NB4 (cell line): ENCODE data around the gene BCAS3.

Experiments
- DNase-seq: peaks from one replicate; pipeline ENCODE4 v3.0.0; 2010; ENCODE audit warnings: low read depth
- H3K4me3 ChIP-seq: one replicate; pipeline ENCODE4 v1.5.1; 2011; ENCODE audit warnings: mild to moderate bottlenecking, low read depth, low read length, moderate library complexity
- CTCF ChIP-seq: IDR thresholded peaks from one replicate; pipeline ENCODE4 v1.5.1; 2012; ENCODE audit warnings: low read depth, low read length
- MAX ChIP-seq: IDR thresholded peaks from 2 replicates; pipeline ENCODE4 v1.6.1; 2011; ENCODE audit warnings: low read depth, low read length
- MYC ChIP-seq: IDR thresholded peaks from 2 replicates; pipeline ENCODE4 v1.6.1; 2011; ENCODE audit warnings: low read depth, low read length
- POLR2A ChIP-seq: IDR thresholded peaks from 2 replicates; pipeline ENCODE4 v1.6.1; 2011; ENCODE audit warnings: mild to moderate bottlenecking; ENCODE audit not compliant: insufficient read length; ENCODE audit errors: extremely low read depth

Gene BCAS3

GRCh38 chr17:60900688-60901087, 223.0 kb downstream of the BCAS3 start:
- TF ChIP-seq CTCF (no peak), MYC (no peak), POLR2A (no peak), MAX (no peak)
- DNase-seq: no peak
- no peak overlapping the region for H3K4me3 ChIP-seq

DNA sequence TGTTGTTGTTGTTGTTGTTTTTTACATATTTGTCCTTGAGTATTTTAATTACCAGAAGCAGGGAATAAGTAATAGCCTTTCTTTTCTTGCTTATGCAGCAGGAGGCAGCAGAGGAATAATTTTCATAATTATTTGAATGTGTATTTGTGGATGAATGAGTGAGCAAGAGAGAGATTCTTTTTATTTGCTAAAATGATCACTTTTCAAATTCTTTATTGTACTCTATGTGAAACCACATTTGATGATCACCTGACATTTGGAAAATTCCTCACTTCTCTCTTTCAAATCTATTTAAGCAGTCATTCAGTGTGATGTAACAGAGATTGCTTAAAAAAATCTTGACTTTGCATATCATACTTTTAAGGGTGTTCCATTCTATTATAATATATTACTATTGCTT, 223.6 kb downstream of the BCAS3 start:
- DNase-seq: no peak
- no peak overlapping the region for H3K4me3 ChIP-seq

GRCh38 chr17:60901806-60902205, 224.2 kb downstream of the BCAS3 start:
- H3K4me3 ChIP-seq: no peak overlapping the region
- no peak for DNase-seq
- TF ChIP-seq MYC: no peak
- no peak for TF ChIP-seq POLR2A
- no peak for TF ChIP-seq CTCF
- TF ChIP-seq MAX: no peak

More for the DNA sequence above, 223.6 kb downstream of the BCAS3 start:
- no peak for TF ChIP-seq POLR2A
- TF ChIP-seq MAX: no peak
- no peak for TF ChIP-seq MYC
- no peak for TF ChIP-seq CTCF

- H3K4me3 ChIP-seq: no peak overlapping the region
- no peak for TF ChIP-seq POLR2A
- TF ChIP-seq CTCF: no peak
- no peak for TF ChIP-seq MAX
- no peak for TF ChIP-seq MYC
These were observed 224.7 kb downstream of the BCAS3 start for GRCh38 chr17:60902399-60902798.

GRCh38 chr17:60904582-60904981, 226.9 kb downstream of the BCAS3 start:
- no peak overlapping the region for H3K4me3 ChIP-seq
- no peak for TF ChIP-seq POLR2A
- TF ChIP-seq MAX: no peak
- no peak for TF ChIP-seq CTCF
- no peak for TF ChIP-seq MYC
- DNase-seq: no peak

More at GRCh38 chr17:60902399-60902798, 224.7 kb downstream of the BCAS3 start:
- no peak for DNase-seq

DNA sequence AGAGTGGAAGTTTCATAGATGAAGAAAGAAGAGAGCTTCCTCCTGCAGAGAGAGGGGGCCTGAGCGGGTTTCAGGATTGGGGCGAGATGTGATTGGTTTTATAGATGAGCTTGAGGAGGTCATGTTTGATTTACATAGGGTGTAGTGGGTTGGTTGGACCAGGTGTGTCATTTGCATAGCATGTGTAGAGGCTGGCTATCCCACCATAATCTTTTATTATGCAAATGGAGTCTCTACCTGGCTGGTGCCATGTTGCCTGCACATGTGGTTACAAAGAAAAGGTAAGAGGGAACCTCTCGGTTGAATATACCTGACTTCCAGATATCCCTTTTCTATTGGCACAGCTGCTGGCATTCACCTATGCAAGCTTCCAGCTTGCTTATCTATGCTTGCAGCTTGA, 228.1 kb downstream of the BCAS3 start:
- no peak overlapping the region for H3K4me3 ChIP-seq
- no peak for DNase-seq
- TF ChIP-seq MYC (no peak), MAX (no peak), CTCF (no peak), POLR2A (no peak)
